Measurements from ENCODE around the gene ZSWIM6. TPM values are rescaled to one million over a fixed set of nuclear protein-coding genes. Genes with fewer than 3 reads are reported as not detected.

The ZSWIM6 gene
- total RNA-seq, 4 donors from 2014 or later: 7.8 to 25.5 (median 21.0) TPM

- intact Hi-C loops (cut with DNase I; ENCODE audit: low total_unique reads) (no loop called here), in situ Hi-C loops (cut with MboI; ENCODE audit: low pct_ligation_motif_present in 1 of 4, low pct_unique_long_range_greater_than_20kb in 1 of 4, low sequenced_read_pairs in 3 of 4) (no loop called here)
- Histone ChIP-seq H3K36me3 (no peaks in the 10 kb centered on the region), H3K4me1 (peaks cover 12 to 63% (median 34%) of the 10 kb centered on the region in 4 donors), H3K4me3 (no peak overlapping the region), H3K9me3 (no peaks in the 10 kb centered on the region), H3K27me3 (no peaks in the 10 kb centered on the region), H3K27ac (no peak overlapping the region)
- TF ChIP-seq EP300 (IDR thresholded peaks at IDR 0.05; ENCODE audit: low read depth): no peak
- TF ChIP-seq POLR2A (IDR thresholded peaks at IDR 0.05): no peak
- no peak for TF ChIP-seq CTCF (IDR thresholded peaks at IDR 0.05)
- TF ChIP-seq POLR2AphosphoS5 (IDR thresholded peaks at IDR 0.05): no peak
- no peak for DNase-seq
- WGBS, 2 donors (ENCODE audit: low coverage in 1 of 2): 80 to 83% methylated on average over 1 of the region's 1 CpG
Observed at GRCh38 chr5:61461417-61461816, 129.4 kb downstream of the ZSWIM6 start.

DNA sequence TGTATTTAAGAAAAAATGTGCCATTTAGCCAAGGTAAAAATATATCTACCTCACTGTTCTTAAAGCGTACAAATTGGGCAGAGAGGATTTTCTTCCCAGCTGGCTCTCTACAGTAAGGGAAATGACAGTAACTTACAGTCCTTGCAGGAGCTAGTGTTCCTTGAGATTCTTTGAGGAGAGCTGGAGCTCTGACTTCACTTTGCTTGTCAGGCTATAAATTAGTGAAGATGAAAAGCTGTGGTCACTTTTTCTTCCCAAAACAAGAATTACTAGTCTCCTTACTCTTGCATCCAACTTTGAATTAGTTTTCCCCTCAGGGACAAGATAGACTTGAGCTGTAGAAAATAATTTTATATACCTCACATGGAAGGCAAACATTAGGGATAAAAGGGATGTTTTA, 129.9 kb downstream of the ZSWIM6 start:
- no peak for TF ChIP-seq EP300 (IDR thresholded peaks at IDR 0.05; ENCODE audit: low read depth)
- TF ChIP-seq CTCF (IDR thresholded peaks at IDR 0.05): no peak
- no peak for TF ChIP-seq POLR2A (IDR thresholded peaks at IDR 0.05)
- no peak for TF ChIP-seq POLR2AphosphoS5 (IDR thresholded peaks at IDR 0.05)
- H3K4me1 ChIP-seq: peaks cover 12 to 66% (median 36%) of the 10 kb centered on the region in 4 donors
- H3K4me3 ChIP-seq: no peak overlapping the region
- in situ Hi-C loops (cut with MboI; ENCODE audit: low pct_ligation_motif_present in 1 of 4, low pct_unique_long_range_greater_than_20kb in 1 of 4, low sequenced_read_pairs in 3 of 4): no loop called here
- no peak overlapping the region for H3K27ac ChIP-seq
- intact Hi-C loops (cut with DNase I; ENCODE audit: low total_unique reads): no loop called here
- H3K36me3 ChIP-seq: no peaks in the 10 kb centered on the region
- 50 to 57% methylated on average over 1 of the region's 1 CpG for WGBS, 2 donors (ENCODE audit: low coverage in 1 of 2)
- no peaks in the 10 kb centered on the region for H3K9me3 ChIP-seq
- DNase-seq: no peak
- H3K27me3 ChIP-seq: no peaks in the 10 kb centered on the region

GRCh38 chr5:61463596-61463995, 131.5 kb downstream of the ZSWIM6 start:
- Histone ChIP-seq H3K4me1 (peaks cover 25 to 83% (median 50%) of the 10 kb centered on the region in 4 donors), H3K27me3 (no peaks in the 10 kb centered on the region), H3K27ac (peak overlapping the region in 1 of 4 donors; percentile 50), H3K36me3 (no peaks in the 10 kb centered on the region), H3K9me3 (no peaks in the 10 kb centered on the region), H3K4me3 (no peak overlapping the region)
- TF ChIP-seq EP300 (IDR thresholded peaks at IDR 0.05; ENCODE audit: low read depth) (no peak), POLR2A (IDR thresholded peaks at IDR 0.05) (no peak), CTCF (IDR thresholded peaks at IDR 0.05) (no peak), POLR2AphosphoS5 (IDR thresholded peaks at IDR 0.05) (no peak)
- 52% methylated on average over 2 of the region's 2 CpGs; no CpG with 5 or more reads in 1 of the 2 donors for WGBS, 2 donors (ENCODE audit: low coverage in 1 of 2)
- intact Hi-C loops (cut with DNase I; ENCODE audit: low total_unique reads): no loop called here
- in situ Hi-C loops (cut with MboI; ENCODE audit: low pct_ligation_motif_present in 1 of 4, low pct_unique_long_range_greater_than_20kb in 1 of 4, low sequenced_read_pairs in 3 of 4): no loop called here
- DNase-seq: no peak

DNA sequence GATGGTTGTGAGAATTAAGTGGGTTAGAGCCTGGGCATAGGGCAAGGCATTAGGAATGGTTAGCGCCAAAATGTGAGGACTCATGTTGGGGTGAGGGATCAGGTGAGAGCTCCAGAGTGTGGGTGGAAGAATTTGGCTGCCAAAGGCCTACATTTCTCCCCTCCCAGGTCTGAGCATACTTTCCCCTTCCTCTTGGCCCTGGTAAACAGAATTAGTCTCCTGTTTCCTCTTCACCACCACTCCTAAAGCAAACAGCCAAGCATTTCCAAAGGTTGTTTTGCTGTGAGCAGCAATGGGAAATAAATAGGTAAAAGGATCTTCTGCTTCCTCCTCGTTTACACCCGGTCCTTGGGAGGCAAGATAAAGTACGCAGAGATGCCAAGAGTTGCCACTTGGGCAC, 132.5 kb downstream of the ZSWIM6 start:
- Histone ChIP-seq H3K4me1 (peaks cover 29 to 89% (median 55%) of the 10 kb centered on the region in 4 donors), H3K36me3 (no peaks in the 10 kb centered on the region), H3K27ac (peak overlapping the region; percentile 47 to 58 (median 52)), H3K4me3 (no peak overlapping the region), H3K9me3 (no peaks in the 10 kb centered on the region), H3K27me3 (no peaks in the 10 kb centered on the region)
- no peak for TF ChIP-seq CTCF (IDR thresholded peaks at IDR 0.05)
- no peak for TF ChIP-seq EP300 (IDR thresholded peaks at IDR 0.05; ENCODE audit: low read depth)
- no peak for TF ChIP-seq POLR2AphosphoS5 (IDR thresholded peaks at IDR 0.05)
- TF ChIP-seq POLR2A (IDR thresholded peaks at IDR 0.05): no peak
- intact Hi-C loops (cut with DNase I; ENCODE audit: low total_unique reads) (no loop called here), in situ Hi-C loops (cut with MboI; ENCODE audit: low pct_ligation_motif_present in 1 of 4, low pct_unique_long_range_greater_than_20kb in 1 of 4, low sequenced_read_pairs in 3 of 4) (no loop called here)
- WGBS, 2 donors (ENCODE audit: low coverage in 1 of 2): 61 to 66% methylated on average over 2 to 4 of the region's 4 CpGs
- no peak for DNase-seq

Measured in transverse colon (tissue), 4 donors.